ENCODE results near the gene EFNA1. TPM values are rescaled to one million over a fixed set of nuclear protein-coding genes. Genes with fewer than 3 reads are reported as not detected.
A peak's percentile ranks its signal among the peaks of the same experiment; 100 is the strongest.
"Not testable (repeated sequence)": the region's sequence is repeated elsewhere in the genome, so short reads cannot be mapped to it uniquely, and the experiment has no call there.

EFNA1 gene
- total RNA-seq, 1 donor from 2014 or later = 1.7 TPM

- no peak for DNase-seq
- Mint-ChIP-seq H3K4me1 (ENCODE audit: low read depth, unreplicated experiment) (peaks cover 8% of the 10 kb centered on the region), H3K27ac (ENCODE audit: unreplicated experiment) (peak overlapping the region; percentile 33), H3K4me3 (ENCODE audit: unreplicated experiment) (peak overlapping the region; percentile 42), H3K36me3 (ENCODE audit: unreplicated experiment) (no peaks in the 10 kb centered on the region), H3K9me3 (ENCODE audit: unreplicated experiment) (peaks cover 2% of the 10 kb centered on the region), H3K27me3 (ENCODE audit: unreplicated experiment) (peaks cover 7% of the 10 kb centered on the region)
- no peak for TF ChIP-seq CTCF (IDR thresholded peaks at IDR 0.05; ENCODE audit: partially characterized antibody, unreplicated experiment)
Observed at GRCh38 chr1:155166051-155166470, 38.4 kb downstream of the EFNA1 start.

GRCh38 chr1:155166471-155167165 lies 38.9 kb downstream of the EFNA1 start:
- Mint-ChIP-seq H3K36me3 (ENCODE audit: unreplicated experiment) (no peaks in the 10 kb centered on the region), H3K27ac (ENCODE audit: unreplicated experiment) (peak overlapping the region; percentile 62), H3K4me1 (ENCODE audit: low read depth, unreplicated experiment) (peaks cover 8% of the 10 kb centered on the region), H3K4me3 (ENCODE audit: unreplicated experiment) (peak overlapping the region; percentile 76), H3K9me3 (ENCODE audit: unreplicated experiment) (peaks cover 2% of the 10 kb centered on the region), H3K27me3 (ENCODE audit: unreplicated experiment) (peaks cover 7% of the 10 kb centered on the region)
- no peak for TF ChIP-seq CTCF (IDR thresholded peaks at IDR 0.05; ENCODE audit: partially characterized antibody, unreplicated experiment)
- DNase-seq = peak; percentile 64

GRCh38 chr1:155167166-155168104 lies 39.8 kb downstream of the EFNA1 start:
- TF ChIP-seq CTCF (IDR thresholded peaks at IDR 0.05; ENCODE audit: partially characterized antibody, unreplicated experiment) = peak; percentile 80
- peak; percentile 93 for DNase-seq
- H3K27ac Mint-ChIP-seq (ENCODE audit: unreplicated experiment) = peak overlapping the region; percentile 62
- peaks cover 8% of the 10 kb centered on the region for H3K27me3 Mint-ChIP-seq (ENCODE audit: unreplicated experiment)
- H3K36me3 Mint-ChIP-seq (ENCODE audit: unreplicated experiment) = no peaks in the 10 kb centered on the region
- peaks cover 13% of the 10 kb centered on the region for H3K4me1 Mint-ChIP-seq (ENCODE audit: low read depth, unreplicated experiment)
- H3K9me3 Mint-ChIP-seq (ENCODE audit: unreplicated experiment) = peaks cover 3% of the 10 kb centered on the region
- H3K4me3 Mint-ChIP-seq (ENCODE audit: unreplicated experiment) = peak overlapping the region; percentile 76

GRCh38 chr1:155168105-155168445 lies 40.4 kb downstream of the EFNA1 start:
- peaks cover 13% of the 10 kb centered on the region for H3K4me1 Mint-ChIP-seq (ENCODE audit: low read depth, unreplicated experiment)
- not testable (repeated sequence) for H3K27ac Mint-ChIP-seq (ENCODE audit: unreplicated experiment)

GRCh38 chr1:155168456-155169210 lies 41.0 kb downstream of the EFNA1 start:
- Mint-ChIP-seq H3K36me3 (ENCODE audit: unreplicated experiment) (no peaks in the 10 kb centered on the region), H3K27ac (ENCODE audit: unreplicated experiment) (peak overlapping the region; percentile 62), H3K4me1 (ENCODE audit: low read depth, unreplicated experiment) (peaks cover 17% of the 10 kb centered on the region), H3K9me3 (ENCODE audit: unreplicated experiment) (peaks cover 12% of the 10 kb centered on the region), H3K4me3 (ENCODE audit: unreplicated experiment) (peak overlapping the region; percentile 10), H3K27me3 (ENCODE audit: unreplicated experiment) (peaks cover 16% of the 10 kb centered on the region)
- no peak for DNase-seq
- no peak for TF ChIP-seq CTCF (IDR thresholded peaks at IDR 0.05; ENCODE audit: partially characterized antibody, unreplicated experiment)

More at GRCh38 chr1:155168105-155168445, 40.4 kb downstream of the EFNA1 start:
- not testable (repeated sequence) for H3K4me3 Mint-ChIP-seq (ENCODE audit: unreplicated experiment); DNase-seq; H3K9me3 Mint-ChIP-seq (ENCODE audit: unreplicated experiment); H3K36me3 Mint-ChIP-seq (ENCODE audit: unreplicated experiment)
- peaks cover 11% of the 10 kb centered on the region for H3K27me3 Mint-ChIP-seq (ENCODE audit: unreplicated experiment)
